ENCODE results near the gene PTTG1IP.
"Not testable (repeated sequence)": the region's sequence is repeated elsewhere in the genome, so short reads cannot be mapped to it uniquely, and the experiment has no call there.

The PTTG1IP gene

GRCh38 chr21:44881198-44881872, 7.8 kb upstream of the PTTG1IP start:
- no peak for DNase-seq (ENCODE audit: low read depth)

GRCh38 chr21:44880405-44881197, 7.1 kb upstream of the PTTG1IP start:
- no peak for DNase-seq (ENCODE audit: low read depth)

GRCh38 chr21:44879238-44879637, 5.7 kb upstream of the PTTG1IP start:
- DNase-seq (ENCODE audit: low read depth) = not testable (repeated sequence)

GRCh38 chr21:44878053-44878982, 4.8 kb upstream of the PTTG1IP start:
- no peak for DNase-seq (ENCODE audit: low read depth)

GRCh38 chr21:44876849-44877575, 3.5 kb upstream of the PTTG1IP start:
- DNase-seq (ENCODE audit: low read depth) = no peak

GRCh38 chr21:44875316-44875700, 1.8 kb upstream of the PTTG1IP start:
- no peak for DNase-seq (ENCODE audit: low read depth)

- DNase-seq (ENCODE audit: low read depth) = no peak
These were observed 1.2 kb upstream of the PTTG1IP start for GRCh38 chr21:44874497-44875315.

GRCh38 chr21:44874240-44874496, 678 bp upstream of the PTTG1IP start:
- no peak for DNase-seq (ENCODE audit: low read depth)

GRCh38 chr21:44872649-44873355, 688 bp downstream of the PTTG1IP start:
- no peak for DNase-seq (ENCODE audit: low read depth)

- no peak for DNase-seq (ENCODE audit: low read depth)
These were observed 1.2 kb downstream of the PTTG1IP start for GRCh38 chr21:44872323-44872648.

- no peak for DNase-seq (ENCODE audit: low read depth)
These were observed 1.8 kb downstream of the PTTG1IP start for GRCh38 chr21:44871576-44872269.

GRCh38 chr21:44870748-44871495, 2.6 kb downstream of the PTTG1IP start:
- no peak for DNase-seq (ENCODE audit: low read depth)

- no peak for DNase-seq (ENCODE audit: low read depth)
These were observed 3.4 kb downstream of the PTTG1IP start for GRCh38 chr21:44869781-44870747.

GRCh38 chr21:44868707-44869106, 4.8 kb downstream of the PTTG1IP start:
- no peak for DNase-seq (ENCODE audit: low read depth)

GRCh38 chr21:44867999-44868700, 5.3 kb downstream of the PTTG1IP start:
- no peak for DNase-seq (ENCODE audit: low read depth)

GRCh38 chr21:44867464-44867863, 6.0 kb downstream of the PTTG1IP start:
- DNase-seq (ENCODE audit: low read depth) = no peak

- no peak for DNase-seq (ENCODE audit: low read depth)
These were observed 6.7 kb downstream of the PTTG1IP start for GRCh38 chr21:44866780-44867179.

All from activated gamma-delta T cell treated with anti-CD3 and anti-CD28 coated beads, Interleukin-2, amount 50 U/mL, for 16 hours (primary cell).